ENCODE results near the gene USP53.

DNA sequence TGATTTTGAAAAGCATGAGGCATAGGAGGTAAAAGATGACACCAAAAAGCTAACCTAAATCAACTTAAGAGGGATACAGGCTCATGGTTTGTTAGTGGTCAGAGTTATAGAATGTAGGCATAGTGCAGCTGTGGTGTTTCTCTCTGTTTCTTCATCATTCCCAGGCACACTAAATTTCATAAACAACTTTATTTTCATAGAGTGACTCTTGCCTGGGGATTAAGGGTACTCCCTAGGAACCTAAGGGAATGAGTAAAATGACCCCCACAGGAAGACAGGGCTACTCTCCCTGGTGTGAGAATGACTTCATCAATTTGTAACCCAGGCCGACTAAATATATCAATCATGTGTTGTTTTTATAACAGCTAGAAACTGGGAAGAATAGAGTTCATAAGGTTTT lies 98.3 kb downstream of the USP53 start:
- no peak for TF ChIP-seq STAT3 (IDR thresholded peaks at IDR 0.05; ENCODE audit: low read depth, low read length)
- TF ChIP-seq EZH2 (IDR thresholded peaks at IDR 0.05; ENCODE audit: borderline replicate concordance, control insufficient read depth, low read depth, low read length), result no peak
- no peak for TF ChIP-seq RCOR1 (conservative IDR thresholded peaks at IDR 0.05; ENCODE audit: low read depth, low read length)
- no peak for TF ChIP-seq GABPA (IDR thresholded peaks at IDR 0.05; ENCODE audit: low read depth)
- TF ChIP-seq, protein P1, sequence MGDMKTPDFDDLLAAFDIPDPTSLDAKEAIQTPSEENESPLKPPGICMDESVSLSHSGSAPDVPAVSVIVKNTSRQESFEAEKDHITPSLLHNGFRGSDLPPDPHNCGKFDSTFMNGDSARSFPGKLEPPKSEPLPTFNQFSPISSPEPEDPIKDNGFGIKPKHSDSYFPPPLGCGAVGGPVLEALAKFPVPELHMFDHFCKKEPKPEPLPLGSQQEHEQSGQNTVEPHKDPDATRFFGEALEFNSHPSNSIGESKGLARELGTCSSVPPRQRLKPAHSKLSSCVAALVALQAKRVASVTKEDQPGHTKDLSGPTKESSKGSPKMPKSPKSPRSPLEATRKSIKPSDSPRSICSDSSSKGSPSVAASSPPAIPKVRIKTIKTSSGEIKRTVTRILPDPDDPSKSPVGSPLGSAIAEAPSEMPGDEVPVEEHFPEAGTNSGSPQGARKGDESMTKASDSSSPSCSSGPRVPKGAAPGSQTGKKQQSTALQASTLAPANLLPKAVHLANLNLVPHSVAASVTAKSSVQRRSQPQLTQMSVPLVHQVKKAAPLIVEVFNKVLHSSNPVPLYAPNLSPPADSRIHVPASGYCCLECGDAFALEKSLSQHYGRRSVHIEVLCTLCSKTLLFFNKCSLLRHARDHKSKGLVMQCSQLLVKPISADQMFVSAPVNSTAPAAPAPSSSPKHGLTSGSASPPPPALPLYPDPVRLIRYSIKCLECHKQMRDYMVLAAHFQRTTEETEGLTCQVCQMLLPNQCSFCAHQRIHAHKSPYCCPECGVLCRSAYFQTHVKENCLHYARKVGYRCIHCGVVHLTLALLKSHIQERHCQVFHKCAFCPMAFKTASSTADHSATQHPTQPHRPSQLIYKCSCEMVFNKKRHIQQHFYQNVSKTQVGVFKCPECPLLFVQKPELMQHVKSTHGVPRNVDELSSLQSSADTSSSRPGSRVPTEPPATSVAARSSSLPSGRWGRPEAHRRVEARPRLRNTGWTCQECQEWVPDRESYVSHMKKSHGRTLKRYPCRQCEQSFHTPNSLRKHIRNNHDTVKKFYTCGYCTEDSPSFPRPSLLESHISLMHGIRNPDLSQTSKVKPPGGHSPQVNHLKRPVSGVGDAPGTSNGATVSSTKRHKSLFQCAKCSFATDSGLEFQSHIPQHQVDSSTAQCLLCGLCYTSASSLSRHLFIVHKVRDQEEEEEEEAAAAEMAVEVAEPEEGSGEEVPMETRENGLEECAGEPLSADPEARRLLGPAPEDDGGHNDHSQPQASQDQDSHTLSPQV (IDR thresholded peaks at IDR 0.05), result no peak
- no peak for TF ChIP-seq TAF1 (IDR thresholded peaks at IDR 0.05; ENCODE audit: borderline replicate concordance, low read depth, low read length)
- TF ChIP-seq CTCF (IDR thresholded peaks at IDR 0.05 in 2 of 3, conservative IDR thresholded peaks at IDR 0.05 in 1 of 3; ENCODE audit: control insufficient read depth in 2 of 3, extremely low read depth in 1 of 3, insufficient read depth in 1 of 3, low read depth in 3 of 3, low read length in 3 of 3), result no peak
- no peak for TF ChIP-seq HDGF (IDR thresholded peaks at IDR 0.05)
- no peak for TF ChIP-seq WRNIP1 (IDR thresholded peaks at IDR 0.05; ENCODE audit: borderline replicate concordance, low read depth, low read length)
- no peak for TF ChIP-seq BRCA1 (IDR thresholded peaks at IDR 0.05; ENCODE audit: low read depth, low read length)

Measured in GM12878 (cell line).